DOHH2 (cell line): Measurements from ENCODE around the gene PDGFC.

ENCODE experiments used
- H3F3A ChIP-seq: fragments of 200-600 bp; sonication (generic), shearing (Covaris generic); 2 replicates; pipeline ENCODE4 v1.6.0; 2016; ENCODE audit warnings: antibody characterized with exemption, mild to moderate bottlenecking; ENCODE audit not compliant: control insufficient read depth, insufficient read depth
- H3K27ac ChIP-seq: fragments of 200-600 bp; sonication (generic); 2 replicates; pipeline ENCODE4 v1.5.1; 2014; ENCODE audit warnings: low read depth, mild to moderate bottlenecking, low read length, moderate library complexity
- H3K27me3 ChIP-seq: fragments of 200-600 bp; sonication (generic); 2 replicates; pipeline ENCODE4 v1.6.1; 2014; ENCODE audit warnings: mild to moderate bottlenecking, low read length, mixed read lengths; ENCODE audit not compliant: control insufficient read depth
- H3K36me3 ChIP-seq: fragments of 200-600 bp; sonication (generic); 2 replicates; pipeline ENCODE4 v1.6.1; 2014; ENCODE audit warnings: mild to moderate bottlenecking, low read length, moderate library complexity, mixed read lengths; ENCODE audit not compliant: control insufficient read depth
- H3K4me1 ChIP-seq: fragments of 200-600 bp; sonication (generic); 2 replicates; pipeline ENCODE4 v1.6.1; 2014; ENCODE audit warnings: mild to moderate bottlenecking, low read length, mixed read lengths; ENCODE audit not compliant: control insufficient read depth
- H3K4me2 ChIP-seq: fragments of 200-600 bp; sonication (generic); 2 replicates; pipeline ENCODE4 v1.6.0; 2014; ENCODE audit warnings: mild to moderate bottlenecking, low read length, moderate library complexity
- H3K4me3 ChIP-seq: fragments of 200-600 bp; sonication (generic); 2 replicates; pipeline ENCODE4 v1.5.1; 2014; ENCODE audit warnings: mild to moderate bottlenecking, low read length, mixed read lengths
- H3K79me2 ChIP-seq: fragments of 200-600 bp; sonication (generic); 2 replicates; pipeline ENCODE4 v1.6.1; 2014; ENCODE audit warnings: mild to moderate bottlenecking, low read length, mixed read lengths; ENCODE audit not compliant: control insufficient read depth
- H3K9me2 ChIP-seq: fragments of 200-600 bp; sonication (generic); replicated peaks from 2 replicates; pipeline ENCODE4 v1.6.1; 2014; ENCODE audit warnings: mild to moderate bottlenecking, low read length, mixed read lengths; ENCODE audit not compliant: control insufficient read depth
- H3K9me3 ChIP-seq: fragments of 200-600 bp; sonication (generic); 2 replicates; pipeline ENCODE4 v1.6.1; 2014; ENCODE audit warnings: antibody characterized with exemption, low read length, mixed read lengths; ENCODE audit not compliant: control insufficient read depth, insufficient read depth
- H4K20me1 ChIP-seq: fragments of 200-600 bp; sonication (generic); 2 replicates; pipeline ENCODE4 v1.6.0; 2014; ENCODE audit warnings: low read depth, mild to moderate bottlenecking, antibody characterized with exemption, low read length, moderate library complexity; ENCODE audit not compliant: control insufficient read depth, insufficient read depth
- EZH2phosphoT487 ChIP-seq: fragments of 200-600 bp; sonication (generic); IDR thresholded peaks from 2 replicates; pipeline ENCODE4 v1.6.1; 2017; ENCODE audit warnings: borderline replicate concordance, mild to moderate bottlenecking, antibody characterized with exemption, low read length, moderate library complexity, mixed read lengths
- TF ChIP-seq, protein P1 (sequence below): fragments of 200-600 bp; sonication (generic); IDR thresholded peaks from one replicate; pipeline ENCODE4 v1.5.1; 2014; ENCODE audit warnings: antibody characterized with exemption, mild to moderate bottlenecking, low read depth, low read length; ENCODE audit not compliant: poor library complexity, severe bottlenecking

The PDGFC gene

DNA sequence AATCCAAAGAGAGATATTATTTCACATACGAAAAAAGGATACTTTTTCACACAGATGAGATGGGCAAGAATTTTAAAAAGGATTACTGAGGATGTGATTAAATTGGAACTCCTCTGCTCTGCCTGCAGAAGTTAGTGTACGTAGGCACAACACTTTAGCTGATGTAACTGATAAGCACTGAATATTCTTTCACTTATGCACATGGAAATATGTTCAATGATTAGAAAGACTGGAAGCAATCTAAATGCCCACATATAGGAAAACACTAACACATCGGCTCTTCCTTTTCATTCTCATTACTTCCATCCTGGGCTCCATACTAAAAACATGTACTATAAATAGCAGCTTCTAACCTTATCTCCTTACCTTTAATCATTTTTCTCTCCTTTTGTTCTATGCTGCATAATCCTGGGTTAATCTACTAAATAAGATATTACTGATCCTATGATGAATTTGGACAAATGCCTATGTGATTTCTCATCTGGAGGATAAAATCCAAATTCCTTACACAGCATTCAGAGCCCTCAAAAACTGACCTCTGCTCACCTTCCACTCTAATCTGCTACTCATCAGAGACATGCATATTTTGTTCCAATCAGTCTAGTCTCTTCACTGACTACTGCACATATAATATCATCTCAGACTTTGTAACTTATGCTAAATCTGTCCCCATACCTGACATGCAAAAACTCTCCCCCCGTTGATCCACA lies 197.8 kb downstream of the PDGFC start:
- TF ChIP-seq, protein P1, sequence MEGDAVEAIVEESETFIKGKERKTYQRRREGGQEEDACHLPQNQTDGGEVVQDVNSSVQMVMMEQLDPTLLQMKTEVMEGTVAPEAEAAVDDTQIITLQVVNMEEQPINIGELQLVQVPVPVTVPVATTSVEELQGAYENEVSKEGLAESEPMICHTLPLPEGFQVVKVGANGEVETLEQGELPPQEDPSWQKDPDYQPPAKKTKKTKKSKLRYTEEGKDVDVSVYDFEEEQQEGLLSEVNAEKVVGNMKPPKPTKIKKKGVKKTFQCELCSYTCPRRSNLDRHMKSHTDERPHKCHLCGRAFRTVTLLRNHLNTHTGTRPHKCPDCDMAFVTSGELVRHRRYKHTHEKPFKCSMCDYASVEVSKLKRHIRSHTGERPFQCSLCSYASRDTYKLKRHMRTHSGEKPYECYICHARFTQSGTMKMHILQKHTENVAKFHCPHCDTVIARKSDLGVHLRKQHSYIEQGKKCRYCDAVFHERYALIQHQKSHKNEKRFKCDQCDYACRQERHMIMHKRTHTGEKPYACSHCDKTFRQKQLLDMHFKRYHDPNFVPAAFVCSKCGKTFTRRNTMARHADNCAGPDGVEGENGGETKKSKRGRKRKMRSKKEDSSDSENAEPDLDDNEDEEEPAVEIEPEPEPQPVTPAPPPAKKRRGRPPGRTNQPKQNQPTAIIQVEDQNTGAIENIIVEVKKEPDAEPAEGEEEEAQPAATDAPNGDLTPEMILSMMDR = no peak
- no peak for TF ChIP-seq EZH2phosphoT487
- Histone ChIP-seq H3K36me3 (no peaks in the 10 kb centered on the region), H3K79me2 (no peaks in the 10 kb centered on the region), H3K27ac (no peak overlapping the region), H3K27me3 (no peaks in the 10 kb centered on the region), H3K4me3 (no peak overlapping the region), H3K4me1 (no peaks in the 10 kb centered on the region), H3K9me3 (no peaks in the 10 kb centered on the region), H3K9me2 (no peaks in the 10 kb centered on the region), H3K4me2 (no peak overlapping the region), H3F3A (no peaks in the 10 kb centered on the region), H4K20me1 (no peaks in the 10 kb centered on the region)

- Histone ChIP-seq H3F3A (no peaks in the 10 kb centered on the region), H3K9me2 (no peaks in the 10 kb centered on the region), H3K9me3 (no peaks in the 10 kb centered on the region), H3K4me1 (no peaks in the 10 kb centered on the region), H4K20me1 (no peaks in the 10 kb centered on the region), H3K79me2 (no peaks in the 10 kb centered on the region), H3K36me3 (no peaks in the 10 kb centered on the region), H3K27ac (no peak overlapping the region), H3K4me2 (no peak overlapping the region), H3K4me3 (no peak overlapping the region), H3K27me3 (no peaks in the 10 kb centered on the region)
- no peak for TF ChIP-seq EZH2phosphoT487
- TF ChIP-seq, protein P1 = no peak
Measured at GRCh38 chr4:156771171-156771837, 200.3 kb downstream of the PDGFC start.

DNA sequence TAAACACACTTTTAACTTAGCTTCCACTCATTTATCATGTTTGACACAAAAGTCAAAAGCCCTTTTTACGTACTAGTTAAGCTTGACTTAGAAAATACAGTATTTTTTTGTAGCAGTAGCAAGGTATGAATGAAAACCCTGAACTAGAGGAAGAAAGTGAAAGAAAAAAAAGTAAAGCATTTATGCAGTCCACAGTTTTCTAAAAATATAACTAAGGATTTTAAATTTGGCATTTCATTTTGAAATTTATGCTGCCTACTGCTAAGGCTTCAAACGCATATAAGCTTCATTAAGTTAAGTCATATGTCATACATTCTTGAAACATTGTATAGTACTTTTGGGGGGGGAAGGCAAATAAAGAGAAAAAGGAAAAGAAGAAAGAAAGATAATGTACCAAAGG lies 201.5 kb downstream of the PDGFC start:
- Histone ChIP-seq H3K9me2 (no peaks in the 10 kb centered on the region), H3K79me2 (no peaks in the 10 kb centered on the region), H3K4me3 (no peak overlapping the region), H4K20me1 (no peaks in the 10 kb centered on the region), H3K36me3 (no peaks in the 10 kb centered on the region), H3K27ac (no peak overlapping the region), H3K4me1 (no peaks in the 10 kb centered on the region), H3K27me3 (no peaks in the 10 kb centered on the region), H3K4me2 (no peak overlapping the region), H3F3A (no peaks in the 10 kb centered on the region), H3K9me3 (no peaks in the 10 kb centered on the region)
- TF ChIP-seq, protein P1 = no peak
- TF ChIP-seq EZH2phosphoT487 = no peak
